Neural cell (in vitro differentiated cells): ENCODE results near the gene PDLIM1.

Source experiments
- CTCF ChIP-seq: fragments of 450-650 bp; IDR thresholded peaks from 2 replicates; pipeline ENCODE4 v1.5.1; 2014; ENCODE audit warnings: antibody characterized with exemption, mild to moderate bottlenecking, moderate library complexity; ENCODE audit not compliant: poor library complexity, severe bottlenecking
- EP300 ChIP-seq: fragments of 450-650 bp; conservative IDR thresholded peaks from 2 replicates; pipeline ENCODE4 v1.6.1; 2014; ENCODE audit warnings: antibody characterized with exemption, mild to moderate bottlenecking, moderate library complexity; ENCODE audit not compliant: poor library complexity, severe bottlenecking
- EZH2 ChIP-seq: fragments of 200-600, 300-800 bp; shearing (Covaris generic), sonication (generic); IDR thresholded peaks from 2 replicates; pipeline ENCODE4 v1.6.1; 2014; ENCODE audit warnings: antibody characterized with exemption, low read length, borderline replicate concordance, mild to moderate bottlenecking; ENCODE audit not compliant: insufficient read depth, poor library complexity, severe bottlenecking
- MXI1 ChIP-seq: fragments of 450-650 bp; conservative IDR thresholded peaks from 2 replicates; pipeline ENCODE4 v1.6.1; 2014; ENCODE audit warnings: antibody characterized with exemption, mild to moderate bottlenecking; ENCODE audit not compliant: poor library complexity, severe bottlenecking
- POLR2AphosphoS5 ChIP-seq: IDR thresholded peaks from 2 replicates; pipeline ENCODE4 v1.6.1; 2012
- RAD21 ChIP-seq: fragments of 450-650 bp; conservative IDR thresholded peaks from 2 replicates; pipeline ENCODE4 v1.6.1; 2014; ENCODE audit warnings: antibody characterized with exemption, mild to moderate bottlenecking, moderate library complexity
- REST ChIP-seq: IDR thresholded peaks from 2 replicates; pipeline ENCODE4 v1.6.1; 2012; ENCODE audit warnings: borderline replicate concordance
- SMC3 ChIP-seq: fragments of 450-650 bp; conservative IDR thresholded peaks from 2 replicates; pipeline ENCODE4 v1.6.1; 2014; ENCODE audit warnings: antibody characterized with exemption, mild to moderate bottlenecking, moderate library complexity; ENCODE audit not compliant: poor library complexity
- TAF1 ChIP-seq: IDR thresholded peaks from 2 replicates; pipeline ENCODE4 v1.6.1; 2012; ENCODE audit warnings: low read depth

DNA sequence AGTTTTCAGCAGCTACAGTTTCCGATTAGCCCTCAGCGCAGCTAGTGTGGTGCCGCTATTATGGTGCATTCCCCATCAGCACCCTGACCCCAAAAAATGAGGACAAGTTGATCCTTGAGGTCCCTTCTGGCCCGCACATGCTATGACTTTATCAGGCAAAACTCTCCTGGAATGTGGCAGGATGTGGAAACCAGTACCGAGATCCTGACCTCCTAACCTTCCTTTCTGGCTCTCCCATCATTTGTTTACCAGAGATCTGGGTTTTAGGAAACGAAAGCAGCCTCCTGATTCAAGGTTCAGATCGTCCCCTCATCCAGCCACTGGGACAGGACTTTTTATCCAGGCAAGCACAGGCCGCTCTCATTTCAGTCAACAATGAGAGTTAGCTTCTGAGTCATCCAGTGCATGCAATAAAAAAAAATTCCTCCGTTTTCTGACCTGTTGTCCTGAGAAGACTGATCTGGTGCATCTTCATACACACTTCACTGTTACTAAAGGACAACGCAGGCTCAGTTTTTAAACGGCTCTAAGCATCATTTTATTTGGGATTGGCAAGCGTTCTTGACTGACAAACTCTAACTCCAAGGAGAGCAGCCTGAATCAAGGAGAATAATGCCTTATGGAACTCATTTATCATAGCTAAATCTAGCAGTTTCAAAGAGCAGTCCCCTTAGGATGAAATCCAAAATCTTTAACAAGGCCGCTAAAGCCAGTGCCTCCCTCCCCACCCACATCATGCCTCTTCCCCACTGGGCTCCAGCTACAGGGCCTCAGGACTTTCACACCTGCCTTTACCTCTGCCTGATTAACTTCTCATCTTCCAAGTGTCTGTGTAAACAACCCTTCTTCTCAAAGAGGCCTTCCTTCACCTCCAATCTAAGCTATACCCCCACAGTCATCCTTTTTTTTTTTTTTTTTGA lies 17.1 kb downstream of the PDLIM1 start:
- no peak for TF ChIP-seq EP300
- TF ChIP-seq TAF1: no peak
- TF ChIP-seq CTCF: no peak
- TF ChIP-seq POLR2AphosphoS5: no peak
- no peak for TF ChIP-seq EZH2
- TF ChIP-seq REST: no peak
- TF ChIP-seq SMC3: no peak
- TF ChIP-seq MXI1: no peak
- no peak for TF ChIP-seq RAD21
